ENCODE results near the gene FRY.

DNA sequence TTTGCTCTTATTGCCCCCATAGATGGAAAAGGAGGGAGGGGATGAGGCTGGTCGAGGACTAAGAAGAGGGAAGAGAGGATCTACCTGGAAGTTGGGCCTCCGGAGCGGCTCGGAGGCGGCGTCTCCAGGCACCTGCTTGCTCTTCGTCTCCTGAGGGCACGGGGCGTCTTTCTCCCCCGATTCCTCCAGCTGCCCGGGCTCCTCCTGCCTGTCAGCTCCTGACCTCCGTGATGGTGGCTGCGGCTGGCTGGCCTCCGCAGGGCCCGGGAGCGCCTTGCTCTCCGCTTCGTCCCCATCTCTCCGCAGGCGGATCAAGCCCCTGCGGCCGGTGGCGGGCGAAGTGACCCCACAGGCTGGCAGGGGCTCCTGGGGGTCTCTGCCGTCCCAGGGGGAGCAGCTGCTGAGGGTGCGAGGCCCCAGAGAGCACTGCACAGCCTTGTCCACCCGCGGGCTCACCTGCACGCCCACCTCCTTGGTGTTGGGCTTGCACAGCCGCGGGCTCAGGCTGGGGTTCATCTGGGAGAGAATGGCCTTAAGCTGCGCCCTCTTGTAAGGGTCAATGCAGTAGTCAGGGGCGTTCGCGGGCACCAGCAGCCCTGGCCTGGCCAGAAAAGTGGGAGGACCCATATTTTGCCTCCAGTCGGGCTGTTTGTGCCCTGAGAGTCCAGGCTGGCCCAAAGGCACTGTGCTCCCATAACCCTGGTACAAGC is 279.8 kb downstream of the FRY start:
- TF ChIP-seq TAF1 (IDR thresholded peaks at IDR 0.05; ENCODE audit: borderline replicate concordance, insufficient read depth, low read length) (no peak), POLR2AphosphoS5 (IDR thresholded peaks at IDR 0.05; ENCODE audit: low read depth, low read length) (no peak), SIN3A (IDR thresholded peaks at IDR 0.05; ENCODE audit: borderline replicate concordance, insufficient read depth, low read length) (no peak), FOXP2 (optimal IDR thresholded peaks at IDR 0.05; ENCODE audit: borderline replicate concordance, extremely low read depth, extremely low read length, insufficient read depth) (no peak)
- TF ChIP-seq, protein P1, sequence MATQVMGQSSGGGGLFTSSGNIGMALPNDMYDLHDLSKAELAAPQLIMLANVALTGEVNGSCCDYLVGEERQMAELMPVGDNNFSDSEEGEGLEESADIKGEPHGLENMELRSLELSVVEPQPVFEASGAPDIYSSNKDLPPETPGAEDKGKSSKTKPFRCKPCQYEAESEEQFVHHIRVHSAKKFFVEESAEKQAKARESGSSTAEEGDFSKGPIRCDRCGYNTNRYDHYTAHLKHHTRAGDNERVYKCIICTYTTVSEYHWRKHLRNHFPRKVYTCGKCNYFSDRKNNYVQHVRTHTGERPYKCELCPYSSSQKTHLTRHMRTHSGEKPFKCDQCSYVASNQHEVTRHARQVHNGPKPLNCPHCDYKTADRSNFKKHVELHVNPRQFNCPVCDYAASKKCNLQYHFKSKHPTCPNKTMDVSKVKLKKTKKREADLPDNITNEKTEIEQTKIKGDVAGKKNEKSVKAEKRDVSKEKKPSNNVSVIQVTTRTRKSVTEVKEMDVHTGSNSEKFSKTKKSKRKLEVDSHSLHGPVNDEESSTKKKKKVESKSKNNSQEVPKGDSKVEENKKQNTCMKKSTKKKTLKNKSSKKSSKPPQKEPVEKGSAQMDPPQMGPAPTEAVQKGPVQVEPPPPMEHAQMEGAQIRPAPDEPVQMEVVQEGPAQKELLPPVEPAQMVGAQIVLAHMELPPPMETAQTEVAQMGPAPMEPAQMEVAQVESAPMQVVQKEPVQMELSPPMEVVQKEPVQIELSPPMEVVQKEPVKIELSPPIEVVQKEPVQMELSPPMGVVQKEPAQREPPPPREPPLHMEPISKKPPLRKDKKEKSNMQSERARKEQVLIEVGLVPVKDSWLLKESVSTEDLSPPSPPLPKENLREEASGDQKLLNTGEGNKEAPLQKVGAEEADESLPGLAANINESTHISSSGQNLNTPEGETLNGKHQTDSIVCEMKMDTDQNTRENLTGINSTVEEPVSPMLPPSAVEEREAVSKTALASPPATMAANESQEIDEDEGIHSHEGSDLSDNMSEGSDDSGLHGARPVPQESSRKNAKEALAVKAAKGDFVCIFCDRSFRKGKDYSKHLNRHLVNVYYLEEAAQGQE (IDR thresholded peaks at IDR 0.05; ENCODE audit: insufficient read depth in 1 of 2, low read depth in 2 of 2, low read length in 2 of 2), result no peak
